HEK293 (cell line): ENCODE data around the gene PAK1.

Source experiments
- CTCF ChIA-PET: fragments of 350-600 bp; formaldehyde crosslinking; extraction: SDS; loops from one replicate; lab custom pipeline; 2021; ENCODE audit warnings: antibody characterized with exemption; lab: Yijun Ruan, JAX
- POLR2A ChIA-PET: fragments of 300-600 bp; formaldehyde crosslinking; extraction: SDS; loops from one replicate; lab custom pipeline; 2020; ENCODE audit warnings: antibody characterized with exemption, inconsistent platforms; lab: Yijun Ruan, JAX
- H3K27ac ChIP-seq: fragments of 200-500 bp; sonication (Bioruptor generic); 2 replicates; pipeline ENCODE4 v1.5.1; 2014; ENCODE audit warnings: low read depth, low read length, control low read depth, inconsistent platforms; ENCODE audit errors: extremely low read depth
- H3K36me3 ChIP-seq, 2 experiments: fragments of 200-500 bp in 1 of 2; sonication (Bioruptor generic) in 1 of 2; 1 replicate in 1 of 2; 2 replicates in 1 of 2; pipeline ENCODE4 v1.5.1; 2014 to 2017; ENCODE audit warnings: inconsistent platforms in 2 of 2, low read length in 2 of 2; ENCODE audit not compliant: control insufficient read depth in 2 of 2, insufficient read depth in 1 of 2
- H3K4me1 ChIP-seq: fragments of 200-500 bp; sonication (Bioruptor generic); 2 replicates; pipeline ENCODE4 v1.5.1; 2014; ENCODE audit warnings: mild to moderate bottlenecking, low read length, inconsistent platforms; ENCODE audit not compliant: control insufficient read depth, insufficient read depth
- H3K4me3 ChIP-seq: 2 replicates; pipeline ENCODE4 v1.5.1; 2011; ENCODE audit warnings: low read depth, mild to moderate bottlenecking, control low read depth, low read length, moderate library complexity
- H3K9me3 ChIP-seq: fragments of 200-500 bp; sonication (Bioruptor generic); 2 replicates; pipeline ENCODE4 v1.5.1; 2014; ENCODE audit warnings: low read depth, low read length, inconsistent platforms; ENCODE audit not compliant: control insufficient read depth, insufficient read depth
- KLF10 ChIP-seq: fragments of 450-650 bp; IDR thresholded peaks from 2 replicates; pipeline ENCODE4 v1.5.1; 2018; ENCODE audit warnings: missing biosample characterization, mild to moderate bottlenecking, missing genetic modification characterization
- KLF8 ChIP-seq: fragments of 450-650 bp; formaldehyde crosslinking; IDR thresholded peaks from 2 replicates; pipeline ENCODE4 v1.5.1; 2016; ENCODE audit warnings: missing biosample characterization, missing genetic modification characterization
- PRDM1 ChIP-seq: fragments of 450-650 bp; formaldehyde crosslinking; IDR thresholded peaks from 2 replicates; pipeline ENCODE4; 2016; ENCODE audit warnings: missing biosample characterization, missing genetic modification characterization
- SCRT2 ChIP-seq: fragments of 450-650 bp; formaldehyde crosslinking; IDR thresholded peaks from 2 replicates; pipeline ENCODE4 v1.5.1; 2016; ENCODE audit warnings: missing biosample characterization, missing genetic modification characterization
- SETDB1 ChIP-seq: IDR thresholded peaks from one replicate; pipeline ENCODE4 v1.6.1; 2017; ENCODE audit warnings: mild to moderate bottlenecking, low read length, moderate library complexity, mixed read lengths; ENCODE audit not compliant: insufficient read length
- TSHZ1 ChIP-seq: fragments of 450-650 bp; formaldehyde crosslinking; IDR thresholded peaks from 2 replicates; pipeline ENCODE4 v1.5.1; 2016; ENCODE audit warnings: missing biosample characterization, missing genetic modification characterization, borderline replicate concordance
- WT1 ChIP-seq: fragments of 450-650 bp; formaldehyde crosslinking; IDR thresholded peaks from 2 replicates; pipeline ENCODE4 v1.5.1; 2016; ENCODE audit warnings: missing biosample characterization, missing genetic modification characterization
- ZNF18 ChIP-seq: fragments of 450-650 bp; formaldehyde crosslinking; IDR thresholded peaks from 2 replicates; pipeline ENCODE4 v1.5.1; 2016; ENCODE audit warnings: missing biosample characterization, missing genetic modification characterization
- ZNF221 ChIP-seq: fragments of 450-650 bp; formaldehyde crosslinking; IDR thresholded peaks from 2 replicates; pipeline ENCODE4 v1.5.1; 2017; ENCODE audit warnings: missing biosample characterization, missing genetic modification characterization, borderline replicate concordance
- ZNF266 ChIP-seq: fragments of 450-650 bp; formaldehyde crosslinking; IDR thresholded peaks from 2 replicates; pipeline ENCODE4 v1.5.1; 2016; ENCODE audit warnings: missing biosample characterization, missing genetic modification characterization, low read depth
- ZNF280D ChIP-seq: fragments of 450-650 bp; formaldehyde crosslinking; IDR thresholded peaks from 2 replicates; pipeline ENCODE4 v1.5.1; 2016; ENCODE audit warnings: missing biosample characterization, missing genetic modification characterization
- ZNF302 ChIP-seq: fragments of 450-650 bp; formaldehyde crosslinking; IDR thresholded peaks from 2 replicates; pipeline ENCODE4 v1.5.1; 2016; ENCODE audit warnings: missing biosample characterization, missing genetic modification characterization, low read depth
- ZNF404 ChIP-seq: fragments of 450-650 bp; formaldehyde crosslinking; IDR thresholded peaks from 2 replicates; pipeline ENCODE4 v1.5.1; 2017; ENCODE audit warnings: missing biosample characterization, missing genetic modification characterization
- ZNF473 ChIP-seq: fragments of 450-650 bp; formaldehyde crosslinking; IDR thresholded peaks from 2 replicates; pipeline ENCODE4 v1.5.1; 2017; ENCODE audit warnings: missing biosample characterization, missing genetic modification characterization
- ZNF621 ChIP-seq: fragments of 450-650 bp; formaldehyde crosslinking; IDR thresholded peaks from 2 replicates; pipeline ENCODE4 v1.5.1; 2017; ENCODE audit warnings: missing biosample characterization, missing genetic modification characterization
- ZNF645 ChIP-seq: fragments of 450-650 bp; formaldehyde crosslinking; IDR thresholded peaks from 2 replicates; pipeline ENCODE4; 2016; ENCODE audit warnings: missing biosample characterization, missing genetic modification characterization
- ZNF792 ChIP-seq: fragments of 450-650 bp; formaldehyde crosslinking; IDR thresholded peaks from 2 replicates; pipeline ENCODE4 v1.5.1; 2016; ENCODE audit warnings: missing biosample characterization, missing genetic modification characterization
- ZSCAN5A ChIP-seq: fragments of 450-650 bp; formaldehyde crosslinking; IDR thresholded peaks from 2 replicates; pipeline ENCODE4 v1.5.1; 2016; ENCODE audit warnings: missing biosample characterization, missing genetic modification characterization

The PAK1 gene

GRCh38 chr11:77395460-77396173 is 78.3 kb downstream of the PAK1 start:
- H3K4me1 ChIP-seq, result peaks cover 5% of the 10 kb centered on the region; the same call in 1 of the 2 replicates
- H3K36me3 ChIP-seq, result peaks cover 0 to 6% of the 10 kb centered on the region in 2 experiments; a peak in 1 of 3 replicates
- TF ChIP-seq ZNF221 (tag by site-specific recombination), result no peak
- no peak for TF ChIP-seq ZNF280D
- TF ChIP-seq SETDB1, result no peak
- 0 out of 2 replicates have a peak, but pooled peaks have one; percentile 37 for TF ChIP-seq WT1 (tag by site-specific recombination)
- TF ChIP-seq ZNF18 (tag by site-specific recombination), result no peak
- TF ChIP-seq KLF10, result no peak
- 0 out of 2 replicates have a peak, but pooled peaks have one; percentile 13 for TF ChIP-seq PRDM1 (tag by site-specific recombination)
- TF ChIP-seq, all 188 proteins: peak for 2
- CTCF ChIA-PET, result interaction anchor here (0.6 to 1.8 kb wide), 2 partner anchors 75 to 116 kb away, joined by 3 to 5 read pairs; no protein-coding TSS in a partner anchor
- Histone ChIP-seq H3K9me3 (no peaks in the 10 kb centered on the region), H3K27ac (no peak overlapping the region), H3K4me3 (no peak overlapping the region)
- POLR2A ChIA-PET, result no interaction called here

- H3K4me3 ChIP-seq, result no peak overlapping the region
- H3K36me3 ChIP-seq, result peaks cover 0 to 6% of the 10 kb centered on the region in 2 experiments; a peak in 1 of 3 replicates
- CTCF ChIA-PET, result interaction anchor here (0.8 kb wide), 1 partner anchor 78 kb away, joined by 3 read pairs; no protein-coding TSS in a partner anchor
- H3K9me3 ChIP-seq, result no peaks in the 10 kb centered on the region
- TF ChIP-seq SCRT2 (tag by site-specific recombination) (no peak), ZNF621 (tag by site-specific recombination) (no peak), ZNF404 (tag by site-specific recombination) (no peak), ZNF266 (no peak), KLF8 (tag by site-specific recombination) (no peak)
- no peak overlapping the region for H3K27ac ChIP-seq
- POLR2A ChIA-PET, result no interaction called here
- H3K4me1 ChIP-seq, result peaks cover 5% of the 10 kb centered on the region; the same call in 1 of the 2 replicates
These were observed 81.1 kb downstream of the PAK1 start for GRCh38 chr11:77392842-77393241.

- Histone ChIP-seq H3K4me1 (no peaks in the 10 kb centered on the region), H3K27ac (no peak overlapping the region), H3K4me3 (no peak overlapping the region), H3K9me3 (no peaks in the 10 kb centered on the region), H3K36me3 (peaks cover 0 to 18% of the 10 kb centered on the region in 2 experiments; a peak in 1 of 3 replicates)
- CTCF ChIA-PET, result no interaction called here
- POLR2A ChIA-PET, result no interaction called here
- TF ChIP-seq ZNF302 (tag by site-specific recombination) (no peak), ZNF473 (tag by site-specific recombination) (no peak), ZNF792 (tag by site-specific recombination) (no peak), TSHZ1 (no peak), ZNF645 (tag by site-specific recombination) (no peak), ZSCAN5A (tag by site-specific recombination) (no peak)
These were observed 86.2 kb downstream of the PAK1 start for GRCh38 chr11:77387701-77388100.
